HG02763 (cell line): Measurements from ENCODE around the gene SLC34A1.
"Not testable (repeated sequence)": the region's sequence is repeated elsewhere in the genome, so short reads cannot be mapped to it uniquely, and the experiment has no call there.

Experiments used
- ATAC-seq: cut with Tn5 transposase; IDR thresholded peaks from one replicate; pipeline ENCODE4 v1.9.1; 2021; ENCODE audit warnings: mild to moderate bottlenecking, moderate library complexity; ENCODE audit not compliant: unreplicated experiment

The SLC34A1 gene

DNA sequence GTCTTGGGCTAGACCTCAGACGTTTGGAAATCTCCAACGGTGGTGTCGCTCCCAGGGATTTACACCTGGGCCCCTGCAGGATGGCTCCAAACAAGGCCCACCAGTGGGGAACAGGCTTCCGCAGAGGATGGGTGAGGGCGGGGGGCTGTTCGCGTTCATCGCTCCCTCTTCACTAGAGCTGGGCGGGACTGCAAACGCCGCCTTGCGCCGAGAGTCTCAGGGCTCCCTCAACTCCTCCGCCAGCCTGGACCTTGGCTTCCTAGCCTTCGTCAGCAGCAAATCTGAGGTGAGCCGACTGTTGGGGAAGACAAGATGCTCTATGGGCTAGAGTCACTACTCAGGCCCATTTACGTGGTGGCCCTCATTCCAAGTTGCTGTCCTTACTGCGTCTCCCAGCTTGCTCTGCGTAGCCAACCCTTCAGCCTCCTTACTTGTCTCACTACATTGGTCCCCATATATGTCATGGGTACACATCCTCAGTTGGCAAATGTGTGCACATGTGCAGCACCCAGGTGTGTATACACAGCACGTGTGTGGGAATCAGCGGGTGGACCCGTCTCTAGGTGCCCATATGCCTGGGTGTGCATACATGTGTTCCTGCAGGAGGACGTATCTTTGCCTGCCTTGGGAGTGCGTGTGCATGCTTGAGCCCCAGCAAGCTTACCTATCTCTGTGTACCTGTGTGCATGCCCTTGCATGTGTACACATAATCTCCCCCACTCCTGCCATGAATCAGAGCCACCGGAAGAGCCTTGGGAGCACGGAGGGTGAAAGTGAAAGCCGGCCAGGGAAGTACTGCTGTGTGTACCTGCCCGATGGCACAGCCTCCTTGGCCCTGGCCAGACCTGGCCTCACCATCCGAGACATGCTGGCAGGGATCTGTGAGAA lies 16.0 kb upstream of the SLC34A1 start:
- no peak for ATAC-seq

DNA sequence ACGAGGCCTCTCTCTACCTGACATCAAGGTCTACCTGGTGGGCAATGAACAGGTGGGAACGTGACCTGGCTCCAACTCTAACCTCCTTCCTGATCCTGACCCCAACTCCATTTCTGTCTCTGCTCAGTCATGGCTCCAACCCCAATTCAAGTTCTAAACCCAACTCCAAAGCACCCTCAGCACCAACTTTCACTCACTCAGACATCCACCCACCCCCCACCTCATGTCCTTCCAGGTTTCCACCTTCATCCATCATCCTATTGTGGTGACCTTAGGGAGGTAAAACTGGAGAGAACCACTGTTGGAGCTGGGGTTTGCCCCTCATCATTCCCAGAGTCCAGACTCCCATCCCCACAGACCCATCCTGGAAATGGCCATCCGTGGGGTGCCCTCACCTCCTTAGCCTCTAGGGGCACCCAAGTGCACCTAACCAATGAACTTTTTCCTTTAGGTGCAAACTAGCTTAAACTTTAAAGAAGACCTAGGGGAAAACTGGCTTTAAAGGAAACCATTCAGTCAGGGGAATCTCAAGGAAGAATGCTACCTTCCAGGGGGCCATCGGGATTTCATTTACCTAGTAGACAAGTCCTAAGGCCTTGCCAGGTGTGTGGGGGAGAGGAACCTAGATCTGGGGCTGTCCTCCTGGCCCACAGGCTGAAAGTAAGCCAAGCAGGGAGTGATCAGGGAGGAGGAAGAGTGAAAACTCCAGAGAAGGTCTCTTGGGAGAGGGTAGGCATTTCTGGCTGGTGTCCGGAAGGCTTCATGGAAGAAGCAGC lies 15.2 kb upstream of the SLC34A1 start:
- no peak for ATAC-seq

DNA sequence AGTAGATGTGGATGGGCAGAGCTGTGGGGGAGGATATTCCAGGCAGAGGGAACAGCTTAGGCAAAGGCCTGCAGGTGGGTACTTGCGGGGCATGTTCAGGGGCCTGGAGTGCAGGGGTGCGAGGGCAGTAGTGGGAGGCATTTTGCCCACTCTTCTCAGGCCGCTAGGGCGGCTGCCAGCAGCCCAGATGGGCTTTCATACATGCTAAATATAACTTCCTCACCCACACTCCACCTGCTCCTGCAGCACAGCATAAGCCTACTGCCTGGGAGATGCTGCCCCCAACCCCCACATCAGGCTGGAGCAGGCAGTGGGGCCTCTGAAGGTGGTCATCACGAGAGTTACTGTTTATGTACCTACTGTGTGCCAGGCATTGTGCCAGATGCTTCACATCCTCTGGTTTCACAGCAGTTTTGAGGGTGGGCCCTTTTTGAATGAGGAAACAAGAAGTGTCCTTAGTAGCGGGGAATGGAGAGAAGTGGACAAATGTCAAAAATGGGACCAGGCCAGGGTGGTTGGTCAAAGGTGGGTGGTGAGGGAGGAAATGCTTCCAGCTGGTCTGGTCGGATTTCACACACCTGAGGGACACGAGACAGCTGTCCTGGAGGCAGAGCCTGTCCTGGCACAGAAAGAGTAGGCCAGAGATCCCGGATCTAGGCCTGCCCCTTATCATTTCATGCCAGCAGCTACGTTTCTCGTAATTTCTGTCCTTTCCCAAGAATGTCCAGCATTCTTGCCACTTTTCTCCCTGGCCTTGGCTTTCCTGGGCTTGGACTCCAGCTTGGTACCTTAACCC lies 14.4 kb upstream of the SLC34A1 start:
- no peak for ATAC-seq

DNA sequence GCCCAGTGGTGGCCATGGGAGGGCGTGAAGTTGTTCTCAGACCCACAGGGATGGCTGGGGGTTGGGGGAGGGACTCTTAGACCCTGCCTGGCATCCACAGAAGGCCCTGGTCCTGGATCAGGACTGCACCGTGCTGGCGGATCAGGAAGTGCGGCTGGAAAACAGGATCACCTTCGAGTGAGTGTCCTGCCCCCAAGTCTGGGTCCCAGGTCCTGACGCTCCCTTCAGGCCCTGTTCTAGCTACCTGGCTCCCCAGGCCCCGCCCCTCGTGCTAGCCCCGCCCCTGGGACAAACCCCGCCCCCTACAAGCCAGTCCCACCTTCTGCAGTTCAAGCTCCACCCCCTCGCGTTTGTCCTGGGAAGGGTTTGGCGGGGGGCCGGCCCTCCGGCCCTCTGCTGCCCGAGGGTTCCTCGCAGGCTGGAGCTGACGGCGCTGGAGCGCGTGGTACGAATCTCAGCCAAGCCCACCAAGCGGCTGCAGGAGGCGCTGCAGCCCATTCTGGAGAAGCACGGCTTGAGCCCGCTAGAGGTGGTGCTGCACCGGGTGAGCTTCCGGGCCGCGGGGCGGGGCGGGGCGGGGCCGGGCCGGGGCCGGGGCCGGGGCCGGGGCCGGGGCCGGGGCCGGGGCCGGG lies 13.6 kb upstream of the SLC34A1 start:
- no peak for ATAC-seq

DNA sequence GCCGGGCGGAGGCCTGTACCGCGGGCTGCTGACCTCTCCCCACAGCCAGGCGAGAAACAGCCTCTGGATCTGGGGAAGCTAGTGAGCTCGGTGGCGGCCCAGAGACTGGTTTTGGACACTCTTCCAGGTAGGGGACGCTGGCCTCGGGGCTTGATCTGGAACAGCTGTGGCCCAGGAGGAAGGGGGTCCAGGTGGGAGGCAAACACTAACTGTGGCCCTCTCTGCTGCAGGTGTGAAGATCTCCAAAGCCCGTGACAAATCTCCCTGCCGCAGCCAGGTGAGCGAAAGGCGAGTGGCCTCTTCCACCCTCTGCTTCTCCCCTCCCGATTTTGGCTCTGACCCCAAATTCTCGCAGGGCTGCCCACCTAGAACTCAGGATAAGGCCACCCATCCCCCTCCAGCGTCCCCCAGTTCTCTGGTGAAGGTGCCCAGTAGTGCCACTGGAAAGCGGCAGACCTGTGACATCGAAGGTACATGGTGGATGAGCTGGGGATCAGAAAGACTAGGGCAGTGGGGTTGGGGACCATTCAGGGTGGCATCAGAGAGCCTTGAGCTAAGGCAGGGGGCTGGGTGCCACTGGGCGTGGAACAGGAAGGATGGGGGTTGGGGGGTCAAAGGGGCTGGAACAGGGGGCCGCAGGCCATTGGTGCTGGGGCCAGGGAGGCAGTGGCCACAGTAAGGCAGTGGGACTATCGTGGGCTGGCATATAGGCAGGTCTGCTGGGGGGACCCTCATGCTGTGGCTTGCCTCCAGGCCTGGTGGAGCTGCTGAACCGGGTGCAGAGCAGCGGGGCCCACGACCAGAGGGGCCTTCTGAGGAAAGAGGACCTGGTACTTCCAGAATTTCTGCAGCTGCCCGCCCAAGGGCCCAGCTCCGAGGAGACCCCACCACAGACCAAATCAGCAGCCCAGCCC lies 12.9 kb upstream of the SLC34A1 start:
- ATAC-seq, result no peak

DNA sequence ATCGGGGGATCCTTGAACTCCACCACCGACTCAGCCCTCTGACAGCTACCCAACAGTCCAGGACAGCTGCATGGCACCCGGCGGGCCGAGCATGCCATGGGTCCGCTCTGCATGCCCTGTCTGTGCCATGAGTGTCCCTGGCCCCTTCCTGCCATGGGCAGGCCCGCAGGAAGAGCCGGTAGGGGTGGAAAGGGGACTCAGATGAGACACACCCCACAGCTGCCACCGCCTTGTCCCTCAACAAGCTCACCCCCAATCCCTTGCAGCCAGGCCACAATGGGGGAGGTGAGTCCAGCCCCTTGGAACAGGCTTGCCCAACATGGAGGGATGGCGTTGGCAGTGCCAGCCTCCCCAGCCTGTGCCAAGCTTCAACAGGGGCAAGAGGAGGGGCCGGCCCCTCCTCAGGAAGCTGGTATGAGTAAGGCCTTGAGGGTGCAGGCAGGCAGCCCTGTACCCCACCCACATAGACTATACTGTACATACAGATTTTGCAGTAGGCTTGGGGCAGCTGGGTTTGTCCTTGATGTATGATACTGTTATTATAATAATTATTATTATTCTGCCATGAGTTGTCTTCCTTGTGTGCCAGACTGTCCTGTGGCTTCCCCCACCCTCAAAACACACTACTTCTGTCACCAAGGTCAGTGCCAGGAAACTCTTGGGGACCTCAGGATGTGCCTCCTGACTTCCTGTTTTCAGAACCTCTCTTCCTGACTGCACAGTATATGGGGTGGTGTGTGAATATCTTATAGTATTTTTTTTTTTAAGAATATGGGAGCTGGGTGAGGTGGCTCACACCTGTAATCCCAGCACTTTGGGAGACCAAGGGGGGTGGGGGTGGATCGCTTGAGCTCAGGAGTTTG lies 12.0 kb upstream of the SLC34A1 start:
- no peak for ATAC-seq

DNA sequence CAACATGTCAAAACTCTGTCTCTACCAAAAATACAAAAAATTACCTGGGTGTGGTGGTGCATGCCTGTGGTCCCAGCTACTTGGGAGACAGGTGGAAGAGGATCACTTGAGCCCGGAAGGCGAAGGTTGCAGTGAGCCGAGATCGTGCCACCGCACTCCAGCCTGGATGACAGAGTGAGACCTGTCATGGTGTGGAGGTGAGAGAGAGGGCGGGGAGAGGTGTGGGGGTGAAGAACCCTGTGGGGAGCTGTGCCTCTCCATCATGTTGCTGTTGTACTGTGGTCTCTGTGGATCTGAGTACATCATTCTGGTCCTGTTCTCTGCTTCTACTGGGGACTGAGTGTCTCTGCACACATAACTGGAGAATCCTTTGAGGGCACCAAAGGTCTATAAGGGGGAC lies 11.3 kb upstream of the SLC34A1 start:
- ATAC-seq, result no peak

DNA sequence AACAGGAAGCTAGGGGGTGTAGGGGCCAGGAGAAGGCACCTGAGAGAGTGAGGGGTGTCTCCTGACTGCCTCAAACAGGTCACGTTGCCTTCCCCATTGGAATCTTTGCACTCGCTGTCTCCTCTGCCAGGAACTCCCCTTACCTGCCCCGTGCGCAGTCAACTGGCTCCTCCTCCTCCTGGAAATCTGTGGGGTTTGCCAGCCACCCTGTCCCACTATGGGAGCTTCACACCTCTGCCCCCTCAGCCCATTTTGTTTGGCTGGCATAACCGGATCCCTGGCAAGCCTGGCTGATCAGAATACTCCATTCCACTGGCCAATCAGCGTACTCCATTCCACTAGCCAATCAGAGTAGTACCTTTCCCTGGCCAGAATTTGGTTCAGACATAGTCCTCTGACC lies 10.4 kb upstream of the SLC34A1 start:
- no peak for ATAC-seq

DNA sequence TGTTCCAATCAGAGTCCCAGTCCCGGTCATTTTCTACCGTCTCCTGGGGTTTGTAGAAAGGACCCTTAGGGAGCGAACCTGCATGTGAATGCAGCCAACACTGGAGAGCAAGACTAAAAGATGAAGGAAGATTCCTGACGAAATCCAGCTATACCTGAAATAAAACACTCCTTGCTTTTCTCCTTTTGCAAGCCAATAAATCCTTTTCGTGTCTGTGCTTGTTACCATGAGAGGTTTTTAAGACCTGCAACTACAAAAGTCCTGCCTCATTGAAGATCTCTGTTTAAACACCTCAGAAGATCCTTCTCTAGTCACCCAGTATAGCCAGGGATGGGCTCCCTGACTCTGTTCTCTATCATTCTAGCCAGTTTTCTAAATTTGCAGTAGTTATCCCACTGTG lies 10.0 kb upstream of the SLC34A1 start:
- ATAC-seq, result no peak

DNA sequence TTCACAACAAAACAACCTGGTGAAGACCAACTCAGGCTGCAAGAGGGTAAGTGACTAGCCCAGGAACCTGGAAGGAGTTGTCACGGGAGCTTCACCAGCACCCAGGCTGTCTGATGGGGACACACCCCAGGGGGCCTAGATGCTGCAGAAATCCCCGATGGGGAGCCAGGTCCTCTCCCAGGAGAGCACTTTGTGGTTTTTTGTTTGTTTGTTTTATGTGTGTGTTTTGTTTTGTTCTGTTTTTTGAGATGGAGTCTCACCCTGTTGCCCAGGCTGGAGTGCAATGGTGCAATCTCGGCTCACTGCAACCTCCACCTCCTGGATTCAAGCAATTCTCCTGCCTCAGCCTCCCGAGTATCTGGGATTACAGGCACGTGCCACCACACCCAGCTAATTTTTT lies 8.7 kb upstream of the SLC34A1 start:
- not testable (repeated sequence) for ATAC-seq

DNA sequence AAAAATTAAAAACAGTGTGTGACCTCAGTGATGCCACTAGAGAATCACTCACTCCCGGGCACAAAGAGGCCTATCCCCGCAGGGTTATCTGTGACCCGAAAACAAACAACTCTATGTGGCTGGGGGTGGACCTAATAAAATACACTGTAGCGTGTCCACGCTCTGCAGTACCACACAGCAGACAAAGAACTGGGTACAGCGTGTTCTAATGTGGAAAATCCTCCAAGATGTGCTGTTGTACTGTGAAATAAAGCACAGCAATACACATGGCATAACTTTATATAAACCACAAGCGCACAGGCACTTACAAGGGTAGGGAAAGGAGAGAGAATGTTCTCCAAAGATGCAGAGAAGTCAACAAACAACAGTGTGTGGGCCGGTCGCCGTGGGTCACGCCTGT lies 8.1 kb upstream of the SLC34A1 start:
- ATAC-seq, result no peak

DNA sequence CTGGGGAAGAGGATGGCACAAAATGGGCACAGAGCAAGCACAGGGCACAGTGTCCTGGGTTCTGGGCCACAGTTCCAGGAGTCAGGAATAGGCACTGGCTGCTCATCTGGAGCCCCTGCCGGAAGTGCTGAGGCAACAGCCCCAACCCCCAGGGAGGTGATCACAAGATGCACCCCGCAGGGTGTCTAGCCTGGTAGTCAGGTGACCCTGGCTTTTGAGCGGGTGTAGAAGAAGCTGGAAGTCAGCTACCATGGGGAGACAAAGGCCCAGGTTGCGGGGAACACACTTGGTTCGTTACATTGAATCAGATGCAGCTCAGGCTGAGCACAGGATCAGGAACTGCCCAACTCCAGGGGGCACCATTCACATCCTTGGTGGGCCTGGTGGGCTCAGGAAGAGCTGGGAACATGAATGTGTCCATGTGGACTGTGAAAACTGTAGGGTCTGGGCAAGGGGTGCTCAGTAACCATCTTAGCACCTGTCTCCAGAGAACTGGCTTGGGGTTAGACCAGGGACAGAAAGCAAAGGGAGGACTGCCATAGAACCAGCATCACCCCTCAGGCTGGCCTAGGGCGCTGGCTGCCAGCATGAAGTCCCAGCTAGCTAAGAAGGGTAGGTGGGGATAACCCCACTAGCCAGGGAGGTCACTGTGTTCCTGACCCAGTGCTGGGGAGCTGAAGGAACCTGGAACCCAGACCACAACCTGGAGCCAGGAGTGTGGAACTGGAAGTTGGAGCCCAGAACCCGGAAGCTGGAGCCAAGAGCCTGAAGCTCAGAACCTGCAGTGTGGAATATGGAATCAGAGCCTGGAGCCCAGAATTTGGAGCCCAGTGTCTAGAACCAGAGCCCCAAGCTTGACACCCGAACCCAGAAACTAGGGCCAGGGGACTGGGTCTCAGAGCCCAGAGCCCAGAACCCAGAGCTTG lies 6.1 kb upstream of the SLC34A1 start:
- ATAC-seq, result no peak

DNA sequence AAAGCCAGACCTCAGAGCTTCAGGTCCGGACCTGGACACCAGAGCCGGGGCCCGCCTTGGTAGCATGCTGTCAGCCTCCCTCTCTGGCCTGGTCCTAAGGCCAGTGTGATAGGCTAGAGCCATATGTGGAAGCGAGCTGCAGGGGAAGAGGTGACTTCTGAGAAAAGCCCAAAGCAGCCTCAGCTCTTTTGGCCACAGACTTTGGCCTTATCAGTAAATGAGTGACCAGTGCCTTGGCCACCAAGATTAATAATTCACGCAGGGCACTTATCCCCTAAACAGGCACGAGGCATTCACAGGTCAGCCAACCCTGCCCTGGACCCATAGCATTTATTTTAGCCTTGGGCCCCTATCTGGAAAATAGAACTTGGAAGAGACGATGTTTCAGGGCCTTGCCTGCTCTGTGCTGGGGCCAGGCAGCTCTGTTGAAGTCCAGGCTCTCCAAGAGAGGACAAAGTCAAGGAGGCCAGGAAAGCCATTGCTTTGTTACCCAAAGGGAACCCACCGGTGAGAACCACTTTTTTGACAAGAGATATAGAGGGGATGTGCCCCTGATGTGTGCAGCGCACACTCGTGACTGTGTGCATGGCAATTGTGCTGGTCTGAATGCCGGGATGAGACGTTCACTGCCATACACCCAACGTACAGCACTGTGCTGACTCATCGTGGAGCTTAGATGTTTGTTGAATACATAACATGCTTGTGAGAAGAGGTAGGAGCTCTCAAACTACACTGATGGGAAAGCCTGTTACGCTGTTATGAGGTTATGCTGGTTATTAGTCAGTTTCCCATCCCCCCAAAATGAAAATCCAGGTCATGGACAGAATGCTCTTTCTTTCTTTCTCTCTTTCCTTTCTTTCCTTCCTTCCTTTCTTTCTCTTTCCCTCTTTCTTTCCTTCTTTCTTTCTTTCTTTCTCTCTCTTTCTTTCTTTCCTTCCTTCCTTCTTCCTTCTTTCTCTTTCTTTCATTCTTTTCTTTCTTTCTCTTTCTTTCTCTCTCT lies 5.0 kb upstream of the SLC34A1 start:
- ATAC-seq, result no peak

DNA sequence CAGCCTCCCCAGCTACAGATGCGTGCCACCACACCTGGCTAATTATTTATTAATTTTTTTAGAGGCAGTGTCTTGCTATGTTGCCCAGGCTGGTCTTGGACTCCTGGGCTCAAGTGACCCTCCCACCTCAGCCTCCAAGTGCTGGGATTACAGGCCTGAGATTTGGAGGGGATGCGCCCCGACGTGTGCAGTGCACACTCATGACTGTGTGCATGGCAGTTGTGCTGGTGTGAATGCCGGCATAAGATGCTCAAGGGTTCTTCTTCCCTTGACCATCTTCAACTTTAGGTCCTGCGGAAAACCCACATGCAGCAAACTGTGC lies 3.5 kb upstream of the SLC34A1 start:
- ATAC-seq, result no peak

DNA sequence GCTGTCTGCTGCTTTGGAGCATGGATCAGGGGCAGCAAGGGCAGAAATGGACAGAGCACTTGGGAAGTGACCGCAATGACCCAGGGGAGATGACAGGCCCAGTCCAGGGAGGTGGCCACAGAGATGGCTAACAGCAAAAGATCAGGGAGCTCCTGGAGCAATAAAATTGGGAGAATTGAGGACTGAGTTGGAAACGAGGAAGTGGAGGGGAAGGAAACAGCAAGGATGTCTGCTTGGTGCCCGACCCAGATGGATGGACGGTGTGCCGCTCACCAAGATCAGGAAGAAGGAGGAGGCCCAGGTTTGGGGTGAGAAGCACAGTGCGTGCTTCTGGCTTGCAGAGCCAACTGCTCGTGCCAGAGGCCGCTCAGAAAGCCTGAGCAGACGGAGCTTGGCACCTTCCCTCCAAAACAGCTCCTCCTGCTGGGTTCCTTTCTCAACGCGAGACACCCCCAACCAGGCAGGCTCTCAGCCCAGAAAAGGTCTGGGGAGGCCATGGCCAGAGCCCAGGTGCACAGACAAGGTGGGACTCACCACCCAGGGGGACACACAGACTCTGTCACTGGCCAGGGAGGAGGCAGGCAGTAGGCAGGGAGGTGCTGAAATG lies 1.7 kb upstream of the SLC34A1 start:
- ATAC-seq, result no peak

DNA sequence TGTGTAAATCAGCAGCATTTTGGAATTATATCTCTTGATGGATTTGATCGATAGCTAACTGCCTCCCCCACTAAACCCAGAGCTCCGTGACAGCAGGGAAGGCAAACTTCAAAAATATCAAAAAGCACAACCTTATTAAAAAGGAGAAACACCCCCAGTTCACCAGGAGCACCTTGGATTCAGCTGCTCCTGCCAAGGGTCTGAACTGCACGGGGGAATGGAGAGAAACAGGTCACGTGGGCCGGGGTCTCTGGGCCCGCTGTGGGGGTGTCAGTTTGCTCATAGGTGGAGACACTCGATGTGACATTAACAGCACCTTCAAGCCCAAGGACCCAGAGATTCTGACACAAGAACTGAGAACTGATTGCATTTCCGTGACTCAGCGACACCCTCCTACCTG lies 1.1 kb upstream of the SLC34A1 start:
- ATAC-seq, result no peak
